PFSK-1 (cell line): ENCODE results near the gene MSI2.

Source experiments
- REST ChIP-seq, 2 experiments: IDR thresholded peaks; 2 replicates each; pipeline versions ENCODE4 v1.6.1 to v1.8.0; 2011 to 2012; ENCODE audit warnings: low read depth in 2 of 2, low read length in 2 of 2, control low read depth in 1 of 2, inconsistent platforms in 1 of 2, mild to moderate bottlenecking in 1 of 2, moderate library complexity in 1 of 2; ENCODE audit not compliant: insufficient read depth in 1 of 2
- SIN3A ChIP-seq: IDR thresholded peaks from 2 replicates; pipeline ENCODE4 v1.6.1; 2012; ENCODE audit warnings: mild to moderate bottlenecking, low read length, moderate library complexity, borderline replicate concordance; ENCODE audit not compliant: insufficient read depth
- TAF1 ChIP-seq: IDR thresholded peaks from 2 replicates; pipeline ENCODE4 v1.6.1; 2012; ENCODE audit warnings: low read length, control low read depth, borderline replicate concordance; ENCODE audit not compliant: insufficient read depth

GRCh38 chr17:57477522-57478362, 221.4 kb downstream of the MSI2 start:
- TF ChIP-seq TAF1 (no peak), REST (IDR thresholded peaks at IDR 0.05; ENCODE audit: insufficient read depth in 1 of 2, low read depth in 2 of 2, low read length in 2 of 2) (no peak), SIN3A (no peak)
